ENCODE results near the gene ZNF543. TPM values are rescaled to one million over a fixed set of nuclear protein-coding genes. Genes with fewer than 3 reads are reported as not detected.
A peak's percentile ranks its signal among the peaks of the same experiment; 100 is the strongest.

ZNF543 gene
- total and polyA plus RNA-seq, 9 of the 15 experiments (the other 6 are each of a cell fraction or from before 2014, with no cell fraction given) = 0.14 to 5.5 (median 2.4) TPM

DNA sequence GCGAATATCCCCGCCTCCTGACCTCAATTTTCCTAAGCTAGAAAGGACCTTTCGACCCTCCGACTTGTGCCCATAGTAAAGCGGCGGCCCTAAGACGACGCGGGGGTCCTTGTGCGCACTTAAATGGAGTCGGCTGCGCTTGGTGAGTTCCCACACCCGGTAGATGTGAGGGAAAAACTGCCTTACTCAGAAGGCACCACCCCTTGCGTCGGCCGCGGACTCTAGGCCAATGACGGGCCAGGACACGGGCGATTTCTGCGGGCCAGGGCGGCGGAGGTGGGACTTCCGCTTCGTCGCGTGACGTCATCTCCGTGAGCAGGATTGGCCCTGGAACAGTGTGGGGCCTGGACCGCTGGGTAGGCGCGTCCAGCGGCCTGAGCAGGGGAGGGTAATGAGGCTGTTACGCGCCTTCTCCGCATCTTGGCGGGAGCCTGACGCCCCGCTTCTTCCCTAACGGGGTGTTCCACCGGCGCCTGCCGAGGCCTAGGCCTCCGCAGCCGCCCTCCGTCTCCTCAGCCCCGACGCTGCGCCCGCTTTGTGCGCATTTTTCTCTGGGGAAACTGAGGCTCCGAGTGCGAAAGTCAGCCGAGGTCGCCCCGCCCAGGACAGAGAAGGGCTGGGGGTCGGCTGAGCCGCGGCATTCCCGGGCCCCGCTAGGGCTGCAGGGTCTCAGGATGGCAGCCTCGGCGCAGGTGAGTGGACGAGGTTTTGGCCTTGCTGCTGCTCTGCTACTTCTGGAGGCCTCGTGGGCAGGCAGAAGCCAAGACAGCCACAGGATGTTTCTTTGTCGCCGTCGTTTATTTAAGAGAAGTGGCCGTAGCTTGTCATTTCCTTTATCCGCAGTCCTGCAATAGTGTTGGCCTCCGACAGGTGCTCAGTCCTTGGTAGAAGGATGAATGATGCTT lies at the start of gene ZNF543 (continued):
- TF ChIP-seq PRMT5 (CRISPR knock-in tag; IDR thresholded peaks at IDR 0.05) (0 out of 2 replicates have a peak, but pooled peaks have one; percentile 33), ARID1B (IDR thresholded peaks at IDR 0.05) (no peak), ETS2 (tag; IDR thresholded peaks at IDR 0.05; ENCODE audit: borderline replicate concordance, poor library complexity, severe bottlenecking) (no peak), ZNF717 (CRISPR knock-in tag; IDR thresholded peaks at IDR 0.05) (no peak), NFIC (IDR thresholded peaks at IDR 0.05) (peak; percentile 40; the same call in 1 of the 2 replicates), U2AF2 (optimal IDR thresholded peaks at IDR 0.05; ENCODE audit: low read depth, low read length) (no peak), KLF10 (CRISPR knock-in tag; IDR thresholded peaks at IDR 0.05) (no peak), SP2 (IDR thresholded peaks at IDR 0.05; ENCODE audit: extremely low read depth, low read depth, low read length, poor library complexity, severe bottlenecking) (peak; percentile 61), ZBTB7A (IDR thresholded peaks at IDR 0.05; ENCODE audit: borderline replicate concordance, control insufficient read depth, low read depth, low read length) (no peak), FOXM1 (IDR thresholded peaks at IDR 0.05; ENCODE audit: low read depth) (no peak), FOXM1 (CRISPR knock-in tag; IDR thresholded peaks at IDR 0.05; ENCODE audit: low read depth) (no peak)
- TF ChIP-seq, protein P1, sequence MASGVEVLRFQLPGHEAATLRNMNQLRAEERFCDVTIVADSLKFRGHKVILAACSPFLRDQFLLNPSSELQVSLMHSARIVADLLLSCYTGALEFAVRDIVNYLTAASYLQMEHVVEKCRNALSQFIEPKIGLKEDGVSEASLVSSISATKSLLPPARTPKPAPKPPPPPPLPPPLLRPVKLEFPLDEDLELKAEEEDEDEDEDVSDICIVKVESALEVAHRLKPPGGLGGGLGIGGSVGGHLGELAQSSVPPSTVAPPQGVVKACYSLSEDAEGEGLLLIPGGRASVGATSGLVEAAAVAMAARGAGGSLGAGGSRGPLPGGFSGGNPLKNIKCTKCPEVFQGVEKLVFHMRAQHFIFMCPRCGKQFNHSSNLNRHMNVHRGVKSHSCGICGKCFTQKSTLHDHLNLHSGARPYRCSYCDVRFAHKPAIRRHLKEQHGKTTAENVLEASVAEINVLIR (CRISPR knock-in tag; IDR thresholded peaks at IDR 0.05) = peak; percentile 84
- TF ChIP-seq, protein P2, sequence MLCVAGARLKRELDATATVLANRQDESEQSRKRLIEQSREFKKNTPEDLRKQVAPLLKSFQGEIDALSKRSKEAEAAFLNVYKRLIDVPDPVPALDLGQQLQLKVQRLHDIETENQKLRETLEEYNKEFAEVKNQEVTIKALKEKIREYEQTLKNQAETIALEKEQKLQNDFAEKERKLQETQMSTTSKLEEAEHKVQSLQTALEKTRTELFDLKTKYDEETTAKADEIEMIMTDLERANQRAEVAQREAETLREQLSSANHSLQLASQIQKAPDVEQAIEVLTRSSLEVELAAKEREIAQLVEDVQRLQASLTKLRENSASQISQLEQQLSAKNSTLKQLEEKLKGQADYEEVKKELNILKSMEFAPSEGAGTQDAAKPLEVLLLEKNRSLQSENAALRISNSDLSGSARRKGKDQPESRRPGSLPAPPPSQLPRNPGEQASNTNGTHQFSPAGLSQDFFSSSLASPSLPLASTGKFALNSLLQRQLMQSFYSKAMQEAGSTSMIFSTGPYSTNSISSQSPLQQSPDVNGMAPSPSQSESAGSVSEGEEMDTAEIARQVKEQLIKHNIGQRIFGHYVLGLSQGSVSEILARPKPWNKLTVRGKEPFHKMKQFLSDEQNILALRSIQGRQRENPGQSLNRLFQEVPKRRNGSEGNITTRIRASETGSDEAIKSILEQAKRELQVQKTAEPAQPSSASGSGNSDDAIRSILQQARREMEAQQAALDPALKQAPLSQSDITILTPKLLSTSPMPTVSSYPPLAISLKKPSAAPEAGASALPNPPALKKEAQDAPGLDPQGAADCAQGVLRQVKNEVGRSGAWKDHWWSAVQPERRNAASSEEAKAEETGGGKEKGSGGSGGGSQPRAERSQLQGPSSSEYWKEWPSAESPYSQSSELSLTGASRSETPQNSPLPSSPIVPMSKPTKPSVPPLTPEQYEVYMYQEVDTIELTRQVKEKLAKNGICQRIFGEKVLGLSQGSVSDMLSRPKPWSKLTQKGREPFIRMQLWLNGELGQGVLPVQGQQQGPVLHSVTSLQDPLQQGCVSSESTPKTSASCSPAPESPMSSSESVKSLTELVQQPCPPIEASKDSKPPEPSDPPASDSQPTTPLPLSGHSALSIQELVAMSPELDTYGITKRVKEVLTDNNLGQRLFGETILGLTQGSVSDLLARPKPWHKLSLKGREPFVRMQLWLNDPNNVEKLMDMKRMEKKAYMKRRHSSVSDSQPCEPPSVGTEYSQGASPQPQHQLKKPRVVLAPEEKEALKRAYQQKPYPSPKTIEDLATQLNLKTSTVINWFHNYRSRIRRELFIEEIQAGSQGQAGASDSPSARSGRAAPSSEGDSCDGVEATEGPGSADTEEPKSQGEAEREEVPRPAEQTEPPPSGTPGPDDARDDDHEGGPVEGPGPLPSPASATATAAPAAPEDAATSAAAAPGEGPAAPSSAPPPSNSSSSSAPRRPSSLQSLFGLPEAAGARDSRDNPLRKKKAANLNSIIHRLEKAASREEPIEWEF (CRISPR knock-in tag; IDR thresholded peaks at IDR 0.05) = no peak
- TF ChIP-seq, protein P3, sequence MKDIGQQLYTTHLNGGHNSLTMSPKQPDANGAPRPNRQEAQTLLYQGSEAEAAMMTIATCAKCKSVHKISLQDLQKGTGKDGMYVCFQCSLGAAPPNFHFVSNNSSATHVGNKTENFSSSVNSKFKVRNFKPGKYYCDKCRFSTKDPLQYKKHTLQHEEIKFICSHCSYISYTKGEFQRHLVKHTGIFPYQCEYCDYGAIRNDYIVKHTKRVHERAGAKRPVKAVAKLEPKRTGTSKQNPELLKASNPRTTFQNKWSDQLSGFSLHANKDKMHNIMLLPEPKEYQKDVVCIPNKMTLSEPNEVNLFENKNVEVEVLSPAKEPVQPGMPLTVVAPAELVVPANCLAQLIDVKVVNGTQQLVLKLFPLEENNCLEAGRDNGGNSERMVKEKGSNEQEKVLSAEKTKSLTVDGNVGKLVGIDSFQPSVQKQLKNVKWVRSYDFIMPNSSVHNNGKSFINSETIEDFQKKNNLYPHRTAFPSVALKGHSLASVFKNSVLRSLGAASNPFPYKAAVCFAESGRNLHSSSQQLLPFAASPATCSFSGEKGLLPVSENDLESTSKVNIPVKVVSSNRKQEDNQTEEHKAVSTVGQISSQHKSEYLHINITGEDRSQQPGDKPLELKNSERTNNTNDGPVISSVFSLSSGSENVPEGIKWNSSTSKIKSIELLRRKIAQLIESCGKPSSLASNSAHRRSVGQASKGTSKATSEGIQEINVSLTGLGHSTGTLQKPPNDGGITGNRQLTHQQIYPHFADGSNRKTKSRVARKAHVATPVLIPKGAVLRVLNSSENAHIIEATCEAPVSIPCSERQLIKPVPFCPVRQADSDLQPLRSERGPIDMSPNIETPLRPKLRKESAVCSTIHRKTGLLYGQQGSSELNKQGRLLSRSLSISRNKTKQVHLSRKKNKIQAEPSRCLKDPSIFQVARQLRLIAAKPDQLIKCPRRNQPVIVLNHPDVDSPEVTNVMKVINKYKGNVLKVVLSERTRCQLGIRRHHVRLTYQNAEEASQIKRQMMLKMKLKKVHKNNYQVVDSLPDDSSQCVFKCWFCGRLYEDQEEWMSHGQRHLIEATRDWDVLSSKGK (CRISPR knock-in tag; IDR thresholded peaks at IDR 0.05) = no peak
- TF ChIP-seq, protein P4, sequence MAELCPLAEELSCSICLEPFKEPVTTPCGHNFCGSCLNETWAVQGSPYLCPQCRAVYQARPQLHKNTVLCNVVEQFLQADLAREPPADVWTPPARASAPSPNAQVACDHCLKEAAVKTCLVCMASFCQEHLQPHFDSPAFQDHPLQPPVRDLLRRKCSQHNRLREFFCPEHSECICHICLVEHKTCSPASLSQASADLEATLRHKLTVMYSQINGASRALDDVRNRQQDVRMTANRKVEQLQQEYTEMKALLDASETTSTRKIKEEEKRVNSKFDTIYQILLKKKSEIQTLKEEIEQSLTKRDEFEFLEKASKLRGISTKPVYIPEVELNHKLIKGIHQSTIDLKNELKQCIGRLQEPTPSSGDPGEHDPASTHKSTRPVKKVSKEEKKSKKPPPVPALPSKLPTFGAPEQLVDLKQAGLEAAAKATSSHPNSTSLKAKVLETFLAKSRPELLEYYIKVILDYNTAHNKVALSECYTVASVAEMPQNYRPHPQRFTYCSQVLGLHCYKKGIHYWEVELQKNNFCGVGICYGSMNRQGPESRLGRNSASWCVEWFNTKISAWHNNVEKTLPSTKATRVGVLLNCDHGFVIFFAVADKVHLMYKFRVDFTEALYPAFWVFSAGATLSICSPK (IDR thresholded peaks at IDR 0.05; ENCODE audit: borderline replicate concordance) = no peak
